Activated CD4-positive, alpha-beta T cell treated with anti-CD3 and anti-CD28 coated beads, Interleukin-10, Interleukin-2, amounts not matched to agents 100 ng/mL and 50 ng/mL, durations not matched to agents 16 hours and 8 hours (primary cell): ENCODE results near the gene EPB41L3.
"Not testable (repeated sequence)": the region's sequence is repeated elsewhere in the genome, so short reads cannot be mapped to it uniquely, and the experiment has no call there.

Experiments
- DNase-seq: peaks from one replicate; pipeline ENCODE4 v3.0.0-alpha.2; 2020

Gene EPB41L3

DNA sequence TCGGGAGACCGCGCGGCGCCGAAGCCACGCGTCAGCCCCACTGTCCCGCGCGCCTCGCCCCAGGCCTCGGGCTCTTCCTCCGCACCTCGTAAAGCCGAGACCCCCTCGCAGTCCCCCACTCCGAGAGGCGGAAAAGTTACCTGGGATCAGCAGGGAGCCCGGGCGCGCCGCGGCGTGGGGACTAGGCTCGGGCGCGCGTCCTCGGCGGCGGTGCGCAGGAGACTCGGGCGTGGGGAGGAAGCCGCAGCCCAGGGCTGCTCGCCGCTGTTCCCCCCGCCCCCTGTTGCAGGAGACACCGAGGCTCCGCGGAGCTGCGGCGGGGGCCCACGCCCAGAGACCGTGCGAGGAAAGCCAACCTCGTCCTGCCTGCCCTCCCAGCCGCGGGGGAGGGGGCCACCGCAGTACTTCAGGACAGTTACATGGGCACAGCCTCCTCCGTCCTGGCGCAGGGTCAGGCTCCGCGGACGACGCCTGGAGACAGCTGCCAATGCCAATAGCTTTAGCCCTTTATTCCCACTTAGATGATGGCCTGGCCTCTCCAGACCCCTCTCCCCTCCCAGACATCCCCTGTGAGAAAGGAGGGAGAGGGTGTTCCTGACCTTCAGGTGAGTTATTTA, at the start of gene EPB41L3:
EPB41L3 (minus strand) TSS at position 225 of the 617 bp plus-strand sequence. CDS start 54,814 bp downstream, outside the sequence.
- no peak for DNase-seq

DNA sequence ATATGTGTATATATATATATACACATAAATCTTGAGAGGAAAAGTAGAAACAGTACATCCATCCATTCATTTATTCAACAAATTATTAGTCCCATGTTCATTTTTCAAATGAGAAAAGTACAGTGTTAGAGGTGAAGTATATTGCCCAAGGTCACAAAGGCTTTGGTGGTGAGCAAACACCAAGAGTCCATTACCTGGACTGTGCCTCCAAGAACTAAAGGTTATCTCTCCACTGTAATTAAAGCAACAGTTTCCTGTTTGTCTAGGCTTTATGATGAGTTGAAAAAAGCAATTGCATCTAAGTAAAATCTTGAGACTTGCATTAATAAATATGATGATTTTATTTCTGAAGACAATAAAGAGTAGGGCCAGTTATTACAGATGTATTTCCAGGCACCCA, 44.7 kb upstream of the EPB41L3 start:
- no peak for DNase-seq

DNA sequence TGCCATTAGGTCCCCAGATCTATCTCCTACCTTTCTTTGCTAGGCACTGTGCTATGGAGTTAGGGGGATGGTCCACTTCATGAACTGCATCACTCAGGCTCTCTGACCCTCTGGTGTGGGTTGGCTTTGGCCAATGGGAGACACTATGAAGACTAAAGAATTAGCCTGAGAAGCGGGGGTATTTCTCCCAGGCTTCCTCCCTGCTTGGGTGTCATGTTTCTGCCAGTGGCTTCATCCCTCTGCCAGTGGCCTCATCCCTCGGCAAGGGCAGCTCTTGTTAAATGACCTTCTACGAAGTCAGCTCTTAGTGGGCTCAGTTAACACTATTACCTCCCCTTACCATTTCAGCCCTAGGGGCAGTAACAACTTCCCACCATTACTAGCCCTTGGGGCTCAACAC, 41.9 kb upstream of the EPB41L3 start:
- DNase-seq = no peak

DNA sequence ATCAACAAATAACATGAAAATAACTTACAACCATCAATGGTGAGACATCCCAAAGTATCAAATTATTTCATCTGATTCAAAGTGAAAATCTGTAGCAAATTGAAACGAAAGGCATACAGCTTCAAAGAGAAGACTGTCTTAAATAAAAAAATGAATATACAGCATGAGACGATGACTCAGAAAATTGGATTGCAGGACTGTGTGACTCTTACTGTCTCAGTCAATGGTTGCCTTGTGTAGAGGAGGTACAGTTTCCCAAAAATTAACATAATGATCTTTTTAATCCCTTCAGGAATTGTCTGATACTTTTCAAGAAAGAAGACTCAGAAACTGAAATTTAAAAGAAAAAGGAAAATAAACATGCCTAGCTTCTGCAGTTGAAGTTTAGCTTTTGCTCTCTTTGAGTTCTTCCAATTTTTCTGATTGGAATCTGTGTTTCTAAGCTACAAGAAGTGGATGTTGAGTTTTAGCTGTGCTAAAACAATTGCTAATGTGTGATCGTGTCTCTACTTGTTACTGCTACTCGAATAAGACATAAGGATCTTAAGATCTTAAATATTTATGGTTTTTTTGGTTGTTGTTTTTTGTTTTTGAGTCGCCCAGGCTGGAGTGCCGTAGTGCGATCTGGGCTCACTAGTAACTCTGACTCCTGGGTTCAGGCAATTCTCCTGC, 41.1 kb upstream of the EPB41L3 start:
- no peak for DNase-seq

DNA sequence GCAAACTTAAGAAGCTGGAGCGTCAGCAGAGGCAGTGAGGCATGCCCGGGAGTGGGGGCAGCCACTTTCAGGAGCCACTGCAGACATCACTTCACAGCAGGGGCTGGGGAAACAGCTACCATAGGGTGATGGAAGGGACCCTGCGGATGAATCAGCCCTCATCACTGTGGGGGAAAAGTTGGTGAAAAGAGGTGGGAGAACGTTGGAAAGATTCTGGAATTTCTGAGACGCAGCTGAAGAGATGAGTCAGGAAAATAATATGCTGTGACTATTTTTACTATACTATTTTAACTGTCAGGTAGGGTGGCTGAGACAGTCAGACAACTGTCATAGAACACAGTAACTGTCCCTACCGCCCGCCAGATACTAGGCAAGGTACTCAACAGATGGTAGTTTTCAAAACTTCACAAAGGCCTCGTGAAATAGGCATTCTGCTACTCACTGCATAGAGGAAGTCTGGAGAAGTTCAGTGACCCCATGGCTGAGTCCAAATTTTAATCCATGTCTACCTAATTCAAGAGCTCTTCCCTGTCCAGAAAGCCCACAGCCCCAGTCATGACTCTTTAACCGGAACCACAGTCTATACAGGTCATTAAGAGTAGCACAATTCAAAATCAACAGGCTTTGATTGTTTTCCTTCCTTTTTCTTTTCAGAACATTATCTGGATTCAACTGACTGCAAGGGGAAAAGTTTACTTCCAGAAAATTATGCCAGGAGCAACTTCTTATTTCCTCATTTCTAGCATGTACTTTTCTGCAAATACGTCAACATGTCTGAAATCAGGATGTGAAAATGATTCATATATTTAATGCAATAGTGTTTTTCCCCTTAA, 39.3 kb upstream of the EPB41L3 start:
- DNase-seq = no peak

DNA sequence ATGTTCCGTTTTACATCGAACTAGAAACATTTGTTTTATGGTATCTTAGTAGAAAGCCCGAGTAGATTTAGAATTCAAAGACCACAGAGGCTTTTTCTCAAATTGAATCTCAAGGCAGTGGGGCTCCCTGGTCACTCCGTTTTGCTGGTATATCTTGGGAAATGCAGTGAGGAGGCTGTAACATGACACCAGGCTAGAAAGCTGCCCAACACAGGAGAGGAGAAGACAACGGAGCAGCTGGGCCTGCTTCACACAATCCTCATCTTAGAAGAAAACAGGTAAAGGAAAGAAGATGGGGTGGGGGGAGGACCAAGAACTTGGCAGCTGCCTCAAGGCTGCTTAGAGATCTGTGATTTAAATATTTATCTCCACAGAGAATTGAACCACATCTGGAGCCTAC, 38.3 kb upstream of the EPB41L3 start:
- DNase-seq = no peak

DNA sequence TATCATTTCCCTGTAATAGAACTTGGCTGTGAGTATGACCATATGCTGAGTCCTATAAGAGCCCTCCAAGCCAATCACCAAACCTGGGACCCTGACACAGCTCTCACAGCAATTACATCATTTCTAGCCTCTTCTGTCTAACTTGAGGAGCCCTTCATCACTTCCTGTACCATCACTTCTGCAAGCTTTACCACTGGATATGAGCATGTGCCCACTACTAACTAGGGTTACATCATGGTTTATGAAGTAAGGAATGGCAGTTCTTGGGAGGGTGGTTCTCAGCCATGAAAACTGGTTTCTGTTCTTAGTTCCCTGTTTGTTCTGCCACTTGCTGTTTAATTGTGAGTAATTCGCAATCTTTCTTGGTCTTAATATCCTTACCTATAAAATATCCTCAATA, 31.0 kb upstream of the EPB41L3 start:
- no peak for DNase-seq

DNA sequence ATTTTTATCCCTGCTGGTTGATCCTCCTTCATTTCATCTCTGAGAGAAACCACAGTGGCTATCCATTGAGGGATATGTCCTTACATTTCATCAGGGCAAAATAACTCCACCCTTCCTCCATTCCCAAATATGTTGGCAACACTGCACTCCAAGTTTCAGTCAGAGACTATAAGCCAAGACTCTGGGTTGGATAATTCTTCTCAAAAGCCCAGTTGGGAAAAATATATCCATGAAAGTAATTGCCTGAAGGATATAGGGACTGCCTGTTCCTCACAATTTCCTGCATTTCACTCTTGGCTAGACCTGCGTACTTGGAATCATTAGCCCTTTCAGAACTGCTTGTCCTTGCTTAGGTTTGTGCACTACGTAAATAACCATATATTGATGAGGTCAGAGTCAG, 27.9 kb upstream of the EPB41L3 start:
- no peak for DNase-seq

DNA sequence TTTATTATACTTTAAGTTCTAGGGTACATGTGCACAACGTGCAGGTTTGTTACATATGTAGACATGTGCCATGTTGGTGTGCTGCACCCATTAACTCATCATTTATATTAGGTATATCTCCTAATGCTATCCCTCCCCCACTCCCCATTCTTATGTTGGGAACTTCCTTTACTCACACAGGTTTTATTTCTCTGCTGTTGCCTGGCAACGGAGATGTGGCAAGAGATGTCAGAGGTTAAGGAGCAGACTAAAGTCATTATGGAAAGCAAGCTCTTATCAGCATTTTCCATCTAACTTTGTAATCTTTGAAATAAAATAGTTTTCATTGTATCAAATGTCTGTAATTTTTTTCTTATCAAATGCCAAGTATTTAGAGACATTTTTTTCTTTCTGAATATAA, 26.8 kb upstream of the EPB41L3 start:
- DNase-seq = not testable (repeated sequence)

DNA sequence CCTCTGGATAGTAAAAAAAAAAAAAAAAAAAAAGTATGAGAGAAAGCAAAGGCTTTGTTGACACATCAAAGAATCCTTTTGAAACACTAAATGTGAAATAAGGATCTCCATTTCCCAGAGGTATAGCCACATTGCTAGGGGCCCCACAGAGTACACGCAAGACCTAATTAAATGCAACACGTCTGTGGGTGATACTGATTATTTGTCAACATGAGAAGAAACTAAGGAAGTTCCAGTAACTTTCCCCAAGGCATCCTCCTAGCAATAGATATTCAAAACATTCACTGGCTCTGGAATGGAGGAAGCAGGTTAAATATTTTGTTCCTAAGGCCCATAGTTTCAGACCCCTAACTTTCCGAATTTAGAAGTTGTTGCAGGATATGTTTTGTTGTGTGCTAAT, 24.6 kb upstream of the EPB41L3 start:
- no peak for DNase-seq

DNA sequence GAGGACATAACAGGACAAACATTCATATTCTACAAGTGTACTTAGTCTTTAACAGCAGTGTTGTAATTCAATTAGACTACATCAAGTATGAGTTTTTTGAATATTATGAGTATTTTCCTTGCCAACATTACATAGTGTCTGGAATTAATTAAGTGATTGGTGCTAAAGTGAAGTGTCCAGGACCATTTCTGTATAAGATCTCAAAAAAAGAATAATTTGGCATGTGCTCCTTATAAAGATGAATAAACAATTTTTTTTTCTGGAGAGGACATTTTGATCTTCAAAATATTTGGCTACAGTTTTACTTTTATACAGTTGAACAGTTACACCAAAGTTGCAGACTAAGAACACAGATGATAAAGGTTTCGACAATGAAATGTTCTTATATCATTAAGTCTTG, 15.1 kb upstream of the EPB41L3 start:
- no peak for DNase-seq

DNA sequence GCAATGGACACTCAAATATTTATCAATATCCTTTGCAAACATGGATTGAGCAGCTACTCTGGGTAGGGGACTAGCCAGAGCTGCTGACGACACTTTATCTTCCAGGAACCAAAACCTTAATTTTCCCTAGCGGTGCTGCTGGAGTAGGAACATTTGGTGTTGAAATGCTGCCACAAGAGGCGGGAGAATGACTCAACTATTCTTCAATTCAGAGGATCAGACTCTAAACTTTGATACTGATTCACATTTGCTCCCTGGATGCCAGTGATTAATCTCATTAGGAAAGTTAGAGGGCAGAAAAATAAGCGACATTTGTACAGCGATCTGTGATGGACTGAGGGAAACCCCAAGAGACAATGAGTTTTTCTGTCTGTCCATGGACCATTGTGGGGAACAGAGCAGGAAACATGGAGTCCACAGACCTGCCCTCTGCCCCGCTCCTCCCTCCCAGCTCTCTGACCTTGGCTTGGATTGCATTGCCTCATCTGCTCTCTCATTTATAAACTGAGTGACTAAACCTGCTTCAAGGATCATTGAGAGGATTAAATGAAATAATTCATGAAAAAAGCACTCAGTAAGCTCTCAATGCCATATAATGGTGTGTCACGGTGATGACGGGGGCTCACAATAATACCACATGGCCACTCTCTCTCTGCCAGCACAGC, 12.6 kb upstream of the EPB41L3 start:
- DNase-seq = no peak

DNA sequence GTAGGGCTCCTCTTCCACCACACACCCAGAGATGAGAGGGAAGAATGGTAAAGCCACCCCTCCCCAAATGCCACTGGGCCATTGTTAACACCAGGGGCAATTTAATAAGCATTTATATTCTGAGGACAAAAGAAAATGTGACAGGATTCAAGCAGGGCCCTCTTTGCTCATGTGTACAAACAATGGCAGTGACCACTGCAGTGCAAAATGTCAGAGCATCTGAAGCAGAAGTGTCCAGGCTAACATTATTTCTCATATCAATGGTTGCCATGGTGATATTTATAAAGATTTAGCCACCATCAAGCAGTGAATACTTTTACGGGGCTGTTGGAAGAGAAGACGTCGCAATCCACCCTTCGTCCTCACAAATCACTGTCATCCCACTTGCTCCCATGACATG, 10.8 kb upstream of the EPB41L3 start:
- DNase-seq = no peak

DNA sequence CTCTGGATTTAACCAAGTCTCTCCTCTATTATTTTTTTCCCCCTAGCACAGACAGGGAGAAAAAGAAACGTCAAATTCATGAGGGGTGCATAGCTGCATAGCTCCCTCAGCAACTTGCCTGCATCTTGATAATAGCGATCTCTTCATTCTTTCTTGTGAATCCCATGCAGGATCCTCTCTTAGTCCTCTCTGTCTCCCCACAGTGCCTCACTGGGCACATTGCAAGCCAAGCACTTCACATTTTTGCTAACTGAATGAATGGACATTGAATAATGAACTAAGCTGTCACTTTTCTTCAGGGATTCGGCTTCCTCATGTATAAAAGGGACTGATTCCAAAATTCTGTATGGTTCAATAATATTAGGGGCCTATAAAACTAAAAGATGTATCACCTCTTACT, 2.9 kb upstream of the EPB41L3 start:
- DNase-seq = peak; percentile 13

DNA sequence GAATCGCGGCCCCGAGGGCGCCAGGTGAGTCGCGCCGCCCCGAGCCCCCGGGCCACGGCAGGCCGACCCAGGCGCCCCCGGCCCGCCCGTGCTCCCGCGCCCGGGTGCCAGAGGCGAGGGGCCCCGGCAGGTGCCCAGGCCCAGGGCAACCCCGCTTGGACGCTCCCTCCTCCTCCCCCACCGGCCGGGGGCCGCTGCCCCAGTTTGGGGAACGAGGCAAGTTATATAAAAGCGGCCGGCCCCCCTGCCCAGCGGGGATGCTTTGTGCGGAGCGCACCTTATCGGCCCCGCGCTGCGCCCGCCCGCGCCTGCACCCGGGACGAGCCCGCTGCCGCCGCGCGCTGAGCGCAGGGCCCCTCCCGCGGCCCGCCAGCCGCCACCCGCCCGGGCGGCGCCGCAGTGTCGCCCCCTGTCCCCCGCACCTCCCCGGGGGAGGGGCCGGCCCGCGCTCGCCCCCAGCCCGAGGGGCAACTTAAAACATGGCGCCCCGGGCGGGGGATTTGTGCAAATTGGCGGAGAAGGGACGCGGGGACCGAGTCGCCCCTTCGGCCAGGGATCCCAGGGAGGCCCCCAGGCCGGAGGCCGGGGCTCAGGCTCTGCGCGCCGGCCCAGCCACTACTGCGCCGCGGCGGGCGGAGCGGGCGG, 639 bp downstream of the EPB41L3 start:
- no peak for DNase-seq

DNA sequence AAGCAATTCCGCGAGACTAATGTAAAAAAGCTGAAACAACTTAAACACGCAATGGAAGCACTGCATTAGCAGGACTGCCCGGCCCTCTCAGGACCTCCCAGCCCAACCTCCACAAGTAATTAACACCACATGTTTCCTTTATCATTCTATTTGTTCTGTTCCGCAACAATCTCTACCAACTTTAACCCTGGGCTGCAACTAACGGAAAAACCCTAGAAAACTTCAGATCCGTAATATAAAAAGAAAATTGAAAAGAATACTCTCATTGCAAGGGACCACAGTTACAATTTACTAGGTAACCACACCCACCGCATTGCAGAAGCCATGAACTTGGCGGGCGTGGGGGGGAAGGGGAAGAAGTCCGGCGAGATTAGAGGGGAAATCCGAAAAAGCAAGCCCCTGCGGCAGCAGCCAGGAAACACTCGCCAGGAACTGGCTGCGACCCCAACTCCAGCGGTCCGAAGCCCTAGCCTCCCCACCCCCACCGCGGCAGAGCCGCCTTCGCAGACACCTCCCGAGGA, 1.2 kb downstream of the EPB41L3 start:
- DNase-seq = no peak

DNA sequence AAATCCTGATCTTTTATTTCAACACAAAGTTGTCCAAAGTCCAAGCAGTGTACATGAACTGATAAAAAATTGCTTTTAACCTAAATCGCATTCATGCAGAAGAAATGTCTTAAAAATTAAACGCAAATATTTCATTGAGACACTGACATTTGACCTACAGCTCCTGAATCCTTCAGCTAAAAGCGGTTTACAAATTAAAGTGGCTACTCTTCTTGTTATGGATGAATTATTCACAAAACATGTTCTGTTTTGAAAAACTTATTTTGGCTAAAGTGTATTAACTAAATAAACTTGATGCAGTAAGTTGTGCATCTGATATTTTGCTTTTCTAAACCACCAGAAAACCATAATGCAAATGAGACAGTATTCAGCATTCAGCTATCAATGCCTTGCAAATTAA, 2.2 kb downstream of the EPB41L3 start:
- no peak for DNase-seq

DNA sequence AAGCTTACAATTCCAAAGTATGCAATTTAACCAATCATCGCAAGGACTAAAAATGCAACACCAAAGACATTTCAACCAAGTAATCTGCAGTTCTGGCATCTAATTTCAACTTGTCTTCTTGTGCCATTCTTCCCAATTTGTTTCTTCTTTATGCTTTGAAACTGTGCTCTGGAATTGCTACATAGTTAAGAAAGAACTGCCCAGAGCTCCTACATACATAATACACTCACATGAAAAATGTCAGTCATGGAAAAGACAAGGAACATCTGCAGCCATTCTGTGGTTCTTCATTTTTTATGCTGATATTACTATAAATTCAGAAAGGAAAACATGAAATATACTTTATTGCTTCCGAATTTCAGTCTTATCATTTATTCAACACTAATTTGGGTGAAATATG, 4.4 kb downstream of the EPB41L3 start:
- DNase-seq = no peak

DNA sequence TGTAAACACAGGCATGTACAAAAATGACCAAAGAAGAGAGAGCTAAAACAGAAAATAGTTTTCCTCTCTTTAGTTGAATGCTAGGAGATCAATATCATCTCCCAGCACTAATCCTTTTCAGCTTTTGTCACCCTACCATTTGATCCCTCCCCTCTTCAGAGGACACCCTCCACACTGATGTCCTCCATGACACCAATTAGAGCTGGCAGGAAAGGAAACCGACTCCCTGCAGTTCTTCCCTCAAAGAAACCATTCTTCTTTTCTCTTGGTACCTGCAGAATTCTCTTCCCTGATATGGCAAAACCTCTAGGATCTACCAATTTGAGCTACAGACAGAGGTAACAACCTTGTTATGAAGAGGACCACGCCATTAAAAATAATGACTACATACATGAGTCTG, 5.3 kb downstream of the EPB41L3 start:
- no peak for DNase-seq

DNA sequence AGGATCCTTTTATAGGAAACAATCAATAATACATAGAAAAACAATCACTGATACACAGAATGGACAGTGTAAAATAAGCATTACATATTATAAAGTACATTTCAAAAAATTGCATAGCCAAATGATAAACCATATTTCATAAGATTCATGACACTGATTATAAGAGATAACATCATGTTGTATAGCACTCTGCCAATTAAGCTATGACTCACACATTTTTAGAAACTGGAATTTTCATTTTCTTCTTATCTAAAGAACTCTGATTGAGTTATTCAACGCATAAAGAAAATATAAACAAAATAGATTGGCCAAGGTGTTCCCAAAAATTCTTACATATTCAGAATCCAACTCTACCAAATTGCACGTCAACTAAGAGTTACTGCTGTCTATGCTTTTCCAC, 5.9 kb downstream of the EPB41L3 start:
- DNase-seq = no peak

DNA sequence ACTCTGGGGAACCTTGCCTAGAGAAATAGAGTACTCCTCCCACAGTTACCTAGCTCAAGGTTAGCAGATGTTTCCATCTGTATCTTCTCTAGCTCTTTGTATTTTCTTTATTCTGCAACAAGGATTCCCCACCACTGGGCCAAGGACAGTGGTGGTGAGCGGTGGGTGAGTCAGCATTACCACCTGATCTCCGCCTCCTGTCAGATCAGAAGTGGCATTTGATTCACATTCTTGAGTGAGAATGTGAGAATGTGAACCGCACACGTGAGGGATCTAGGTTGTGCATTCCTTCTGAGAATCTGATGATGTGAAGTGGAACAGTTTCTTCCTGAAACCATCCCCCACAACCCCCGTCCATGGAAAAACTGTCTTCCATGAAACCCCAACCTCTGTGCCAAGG, 9.0 kb downstream of the EPB41L3 start:
- DNase-seq = peak; percentile 43

DNA sequence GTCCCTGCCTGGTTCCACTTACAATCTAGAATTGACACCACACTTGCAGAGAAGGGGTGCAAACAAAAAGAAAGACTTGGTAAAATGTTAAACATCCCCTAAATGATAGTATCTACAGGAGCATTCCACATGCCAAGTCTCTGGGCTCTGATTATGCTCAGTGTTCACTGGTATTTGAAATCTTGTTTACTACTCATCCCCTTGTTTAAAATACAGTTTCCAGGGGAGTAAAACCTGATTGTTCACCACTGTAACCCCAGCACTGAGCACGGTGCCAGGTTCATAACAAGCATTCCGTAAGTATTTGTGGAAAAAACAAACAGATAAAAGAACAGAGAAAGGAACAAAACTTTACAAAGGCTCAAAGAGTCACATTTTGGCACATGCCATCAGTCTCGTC, 11.7 kb downstream of the EPB41L3 start:
- no peak for DNase-seq
